NCI-H2196 treated with DMSO at 0.1 percent for 48 hours (cell line): ENCODE measurements around the gene CMTM8.

Experiments used
- DNase-seq: peaks from one replicate; lab custom pipeline; 2025; ENCODE audit not compliant: unreplicated experiment; lab: John Stamatoyannopoulos, UW

Gene CMTM8

DNA sequence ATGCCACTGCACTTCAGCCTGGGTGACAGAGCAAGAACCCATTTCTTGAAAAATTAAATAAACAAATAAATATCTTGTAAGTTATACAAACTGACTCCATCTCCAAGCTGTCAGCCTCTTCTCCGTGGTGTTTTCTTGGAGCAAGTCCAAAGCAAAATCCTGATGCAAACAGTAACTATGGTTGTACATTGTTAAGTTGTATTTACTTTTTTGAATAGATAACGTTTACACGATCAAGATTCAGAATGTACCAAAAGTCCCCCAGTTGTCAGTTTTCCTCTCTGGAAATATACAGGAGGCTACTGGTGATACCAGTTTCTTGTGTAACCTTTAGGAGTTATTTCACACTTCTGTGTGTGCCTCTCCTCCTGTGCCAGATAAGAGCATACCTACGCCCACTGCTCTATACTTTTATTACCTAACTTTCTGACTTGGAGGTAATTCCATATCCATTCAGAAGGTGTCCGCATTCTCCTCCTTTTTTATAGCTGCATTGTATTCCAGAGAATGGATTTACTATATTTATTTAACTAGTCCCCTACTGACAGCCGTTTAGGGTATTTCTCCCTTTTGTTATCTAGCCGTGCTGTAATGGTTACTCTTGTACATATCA is 167.3 kb downstream of the CMTM8 start:
- no peak for DNase-seq

GRCh38 chr3:32406486-32407408 is 168.3 kb downstream of the CMTM8 start:
- DNase-seq = peak; percentile 32

DNA sequence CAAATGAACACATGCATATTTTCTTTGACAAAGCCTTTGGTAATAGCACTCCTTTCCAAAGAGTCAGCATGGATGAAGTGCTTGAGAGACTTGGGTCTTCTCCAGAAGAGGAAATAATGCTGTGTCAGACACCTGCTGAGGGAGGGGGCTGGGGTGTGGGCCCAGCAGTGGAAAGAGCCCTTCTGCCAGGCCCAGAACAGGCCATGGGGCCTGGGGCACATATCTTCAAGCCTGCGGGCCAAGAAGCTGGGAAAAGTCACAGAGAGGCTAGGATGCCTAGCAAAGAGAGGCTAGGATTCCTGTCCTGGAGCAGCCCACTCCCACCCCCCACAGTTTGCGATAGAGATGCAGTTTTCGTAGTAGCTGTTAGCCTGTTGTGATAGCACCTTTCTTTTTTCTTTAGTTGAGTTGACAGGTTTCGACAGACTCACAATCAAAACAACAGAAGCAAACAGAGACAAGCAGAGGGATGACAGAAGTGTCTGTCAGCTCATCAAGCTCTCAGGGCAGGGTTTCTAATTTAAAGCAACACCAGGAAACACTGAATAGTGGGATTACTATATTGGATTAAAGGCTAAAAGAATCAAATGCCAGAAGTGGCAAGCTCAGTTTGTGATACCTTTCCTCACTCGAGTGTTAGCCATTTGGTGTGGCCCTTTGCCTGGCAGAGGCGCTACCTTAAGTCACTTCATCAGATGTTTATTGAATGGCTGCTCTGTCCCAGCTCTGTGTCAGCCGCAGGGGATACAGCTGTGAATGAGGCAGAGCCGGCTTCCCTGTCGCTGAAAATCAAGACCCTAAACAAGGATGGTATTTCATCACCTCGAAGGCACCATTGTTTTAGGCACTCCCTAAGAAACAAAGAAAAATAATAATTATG is 172.1 kb downstream of the CMTM8 start:
- DNase-seq = no peak

DNA sequence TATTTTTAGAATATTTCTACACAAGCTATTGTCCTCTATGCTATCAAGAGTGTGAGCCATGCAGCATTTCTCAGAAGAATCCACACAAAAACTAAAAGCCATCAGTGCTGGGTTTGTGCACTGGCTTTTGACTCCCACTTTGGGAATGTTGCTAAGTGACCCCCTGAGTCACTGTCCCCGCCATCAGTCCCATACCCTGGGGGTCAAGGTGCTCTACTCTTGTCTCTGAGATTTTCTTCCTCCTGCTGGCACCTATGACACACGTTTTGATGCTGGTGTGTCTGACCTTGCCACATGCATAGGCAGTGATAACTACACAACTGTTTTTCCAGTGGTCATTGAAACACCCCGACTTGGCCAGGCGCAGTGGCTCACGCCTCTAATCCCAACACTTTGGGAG is 173.0 kb downstream of the CMTM8 start:
- DNase-seq = no peak

GRCh38 chr3:32412887-32413286 is 174.4 kb downstream of the CMTM8 start:
- no peak for DNase-seq

DNA sequence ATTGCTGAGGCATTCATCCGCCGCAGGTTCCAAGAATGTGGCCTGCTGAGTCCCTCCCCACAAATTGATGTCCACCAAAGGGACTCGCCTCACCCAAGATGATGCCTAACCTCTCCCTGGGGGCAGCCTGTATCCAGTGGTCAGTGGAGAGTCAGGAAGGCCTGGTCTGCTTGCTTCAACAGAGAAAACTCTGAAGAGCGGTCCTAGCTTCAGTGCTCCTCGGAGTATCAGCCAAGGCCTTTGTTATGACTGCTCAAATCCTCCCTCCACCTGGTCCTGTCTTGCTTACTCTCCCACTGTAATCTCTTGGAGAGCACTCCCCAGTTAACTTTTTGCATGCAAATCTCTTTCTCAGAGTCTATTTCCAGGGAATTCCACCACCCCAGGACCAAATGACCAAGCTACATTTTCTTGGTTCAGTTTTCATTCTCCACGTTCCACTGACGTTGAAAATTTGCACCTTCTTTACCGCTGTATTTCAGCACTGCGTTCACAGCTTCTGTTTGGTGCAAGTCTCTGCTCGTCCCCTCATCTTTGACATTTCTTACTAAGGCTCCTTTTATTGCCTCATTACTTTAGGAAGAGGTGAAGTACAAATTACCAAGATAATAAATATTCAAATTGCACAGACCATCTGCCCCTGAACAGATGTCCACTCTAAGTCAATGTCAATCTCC is 175.5 kb downstream of the CMTM8 start:
- no peak for DNase-seq

- DNase-seq = no peak
These were observed 176.2 kb downstream of the CMTM8 start for GRCh38 chr3:32414522-32415202.

- DNase-seq = no peak
These were observed 181.3 kb downstream of the CMTM8 start for GRCh38 chr3:32419742-32420125.
